Measurements from ENCODE around the gene BIRC5.

- TF ChIP-seq GATA2 (IDR thresholded peaks at IDR 0.05; ENCODE audit: low read depth, low read length): 0 out of 2 replicates have a peak, but pooled peaks have one; percentile 26
- no peak for TF ChIP-seq GATA3 (IDR thresholded peaks at IDR 0.05; ENCODE audit: low read depth, low read length)
Observed at GRCh38 chr17:78186692-78187595, 27.1 kb upstream of the BIRC5 start, which contains the start of the genes AFMID and TK1.
